Liver (tissue), 9 donors: ENCODE results near the gene RELT. TPM values are rescaled to one million over a fixed set of nuclear protein-coding genes. Genes with fewer than 3 reads are reported as not detected.

ENCODE experiments used
- DNase-seq: peaks from one replicate; pipeline ENCODE4 v3.0.0-alpha.2; 2017; ENCODE audit warnings: low spot score
- H3K27ac ChIP-seq, 2 donors: one replicate each; pipeline ENCODE4 v1.7.0; 2013; ENCODE audit warnings: inconsistent platforms in 2 of 2, low read length in 2 of 2, control low read depth in 1 of 2, low read depth in 1 of 2, mild to moderate bottlenecking in 1 of 2
- H3K27me3 ChIP-seq, 4 donors: one replicate each; pipeline versions ENCODE4 v1.6.1 to v1.7.0; 2013; ENCODE audit warnings: low read length in 3 of 4, inconsistent platforms in 1 of 4, mild to moderate bottlenecking in 1 of 4, moderate library complexity in 1 of 4; ENCODE audit not compliant: control insufficient read depth in 4 of 4, insufficient read depth in 4 of 4
- H3K36me3 ChIP-seq, 4 donors: one replicate each; pipeline versions ENCODE4 v1.6.1 to v1.7.0; 2013; ENCODE audit warnings: low read length in 3 of 4, mild to moderate bottlenecking in 3 of 4, low read depth in 1 of 4, moderate library complexity in 1 of 4; ENCODE audit not compliant: control insufficient read depth in 4 of 4, insufficient read depth in 3 of 4
- H3K4me1 ChIP-seq, 4 donors: one replicate each; pipeline versions ENCODE4 v1.6.1 to v1.7.0; 2013; ENCODE audit warnings: low read length in 3 of 4, mild to moderate bottlenecking in 3 of 4, moderate library complexity in 1 of 4; ENCODE audit not compliant: control insufficient read depth in 4 of 4, insufficient read depth in 4 of 4
- H3K4me3 ChIP-seq, 3 donors: one replicate each; pipeline versions ENCODE4 v1.6.1 to v1.7.0; 2013; ENCODE audit warnings: low read length in 3 of 3, control low read depth in 1 of 3, low read depth in 1 of 3, mild to moderate bottlenecking in 1 of 3
- H3K9ac ChIP-seq, 2 donors: one replicate each; pipeline ENCODE4 v1.7.0; 2013; ENCODE audit warnings: low read length in 2 of 2, mild to moderate bottlenecking in 2 of 2, moderate library complexity in 2 of 2, control low read depth in 1 of 2, low read depth in 1 of 2
- H3K9me3 ChIP-seq, 4 donors: one replicate each; pipeline versions ENCODE4 v1.6.1 to v1.7.0; 2013; ENCODE audit warnings: low read length in 3 of 4; ENCODE audit not compliant: control insufficient read depth in 4 of 4
- EGR1 ChIP-seq, 2 donors: IDR thresholded peaks; 2 replicates each; pipeline ENCODE4 v1.6.1; 2016 to 2018; ENCODE audit warnings: antibody characterized with exemption in 2 of 2, low read depth in 2 of 2
- FOXA1 ChIP-seq: IDR thresholded peaks from 2 replicates; pipeline ENCODE4 v1.6.1; 2016; ENCODE audit warnings: antibody characterized with exemption
- FOXA2 ChIP-seq: IDR thresholded peaks from 2 replicates; pipeline ENCODE4 v1.6.1; 2016; ENCODE audit warnings: antibody characterized with exemption
- GABPA ChIP-seq, 2 donors: IDR thresholded peaks in 1 of 2; conservative IDR thresholded peaks in 1 of 2; 2 replicates each; pipeline ENCODE4 v1.6.1; 2016; ENCODE audit warnings: antibody characterized with exemption in 2 of 2, mild to moderate bottlenecking in 1 of 2, moderate library complexity in 1 of 2
- HNF4A ChIP-seq, 2 donors: conservative IDR thresholded peaks; 2 replicates each; pipeline ENCODE4 v1.6.1; 2016; ENCODE audit warnings: antibody characterized with exemption in 2 of 2, mild to moderate bottlenecking in 2 of 2
- HNF4G ChIP-seq: IDR thresholded peaks from 2 replicates; pipeline ENCODE4 v1.6.1; 2016; ENCODE audit warnings: antibody characterized with exemption
- JUND ChIP-seq, 2 donors: IDR thresholded peaks; 2 replicates each; pipeline ENCODE4 v1.6.1; 2016; ENCODE audit warnings: antibody characterized with exemption in 2 of 2
- NR2F2 ChIP-seq: IDR thresholded peaks from 2 replicates; pipeline ENCODE4 v1.6.1; 2016; ENCODE audit warnings: antibody characterized with exemption
- RAD21 ChIP-seq, 2 donors: IDR thresholded peaks; 2 replicates each; pipeline ENCODE4 v1.6.1; 2016; ENCODE audit warnings: antibody characterized with exemption in 2 of 2, mild to moderate bottlenecking in 2 of 2
- RXRA ChIP-seq, 2 donors: IDR thresholded peaks; 2 replicates each; pipeline ENCODE4 v1.6.1; 2017 to 2018; ENCODE audit warnings: antibody characterized with exemption in 2 of 2, mild to moderate bottlenecking in 1 of 2
- SP1 ChIP-seq: IDR thresholded peaks from 2 replicates; pipeline ENCODE4 v1.6.1; 2018; ENCODE audit warnings: antibody characterized with exemption, mild to moderate bottlenecking
- TAF1 ChIP-seq: conservative IDR thresholded peaks from 2 replicates; pipeline ENCODE4 v1.6.1; 2016; ENCODE audit warnings: antibody characterized with exemption, mild to moderate bottlenecking
- YY1 ChIP-seq: IDR thresholded peaks from 2 replicates; pipeline ENCODE4 v1.6.1; 2016; ENCODE audit warnings: antibody characterized with exemption, mild to moderate bottlenecking
- WGBS: extraction: QIAGEN DNeasy Blood & Tissue Kit; methylation state at CpG from one replicate; pipeline ENCODE4 v1.1.7; 2013; 5-methylcytosine and 5-hydroxymethylcytosine counted together
- polyA plus RNA-seq, 2 donors: library from polyadenylated mRNA; stranded (reverse) in 1 of 2; unstranded in 1 of 2; fragments of 200-250 nt in 1 of 2; fragments of >200 nt in 1 of 2; fragmentation: Nextera tagmentation in 1 of 2; extraction: Ambion mirVana in 1 of 2; gene quantifications; one replicate each; pipeline versions ENCODE4 v1.2.1 to v1.2.3, GENCODE V29; 2013 to 2015
- total RNA-seq, 2 donors: library from RNA; depleted of rRNA; stranded (reverse); fragments of >200 nt; gene quantifications; one replicate each; pipeline ENCODE4 v1.2.3, GENCODE V29; 2014
- TF ChIP-seq, protein P1 (sequence below): IDR thresholded peaks from 2 replicates; pipeline ENCODE4 v1.6.1; 2016; ENCODE audit warnings: antibody characterized with exemption
- TF ChIP-seq, protein P2 (sequence below): IDR thresholded peaks from 2 replicates; pipeline ENCODE4 v1.6.1; 2016; ENCODE audit warnings: antibody characterized with exemption
- TF ChIP-seq, protein P3 (sequence below): IDR thresholded peaks from 2 replicates; pipeline ENCODE4 v1.6.1; 2016; ENCODE audit warnings: antibody characterized with exemption
- TF ChIP-seq, protein P4 (sequence below): fragments of 150-350 bp; IDR thresholded peaks from 2 replicates; pipeline ENCODE4 v1.5.1; 2017; ENCODE audit warnings: improper control_type of control experiment, low read depth, low read length; ENCODE audit not compliant: missing input control
- donor health status: healthy.
- donor health status: healthy.
- donor health status: healthy.
- donor health status: healthy.
- donor health status: healthy.

Gene RELT
- total and polyA plus RNA-seq, 4 donors: 0.21 to 8.0 (median 2.3) TPM

- DNase-seq: no peak
- Histone ChIP-seq H3K4me1 (peaks cover 0 to 24% (median under 1%) of the 10 kb centered on the region in 4 donors), H3K9me3 (no peaks in the 10 kb centered on the region), H3K4me3 (no peak overlapping the region), H3K27me3 (no peaks in the 10 kb centered on the region), H3K36me3 (no peaks in the 10 kb centered on the region), H3K9ac (no peak overlapping the region), H3K27ac (no peak overlapping the region)
- 70% methylated on average over 10 of the region's 10 CpGs for WGBS
- no peak for TF ChIP-seq TAF1
- TF ChIP-seq FOXA2: no peak
- TF ChIP-seq, protein P1, sequence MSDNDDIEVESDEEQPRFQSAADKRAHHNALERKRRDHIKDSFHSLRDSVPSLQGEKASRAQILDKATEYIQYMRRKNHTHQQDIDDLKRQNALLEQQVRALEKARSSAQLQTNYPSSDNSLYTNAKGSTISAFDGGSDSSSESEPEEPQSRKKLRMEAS: no peak
- no peak for TF ChIP-seq HNF4A (conservative IDR thresholded peaks at IDR 0.05)
- no peak for TF ChIP-seq RXRA (IDR thresholded peaks at IDR 0.05)
Measured at GRCh38 chr11:73379189-73379880, 3.1 kb downstream of the RELT start.

DNA sequence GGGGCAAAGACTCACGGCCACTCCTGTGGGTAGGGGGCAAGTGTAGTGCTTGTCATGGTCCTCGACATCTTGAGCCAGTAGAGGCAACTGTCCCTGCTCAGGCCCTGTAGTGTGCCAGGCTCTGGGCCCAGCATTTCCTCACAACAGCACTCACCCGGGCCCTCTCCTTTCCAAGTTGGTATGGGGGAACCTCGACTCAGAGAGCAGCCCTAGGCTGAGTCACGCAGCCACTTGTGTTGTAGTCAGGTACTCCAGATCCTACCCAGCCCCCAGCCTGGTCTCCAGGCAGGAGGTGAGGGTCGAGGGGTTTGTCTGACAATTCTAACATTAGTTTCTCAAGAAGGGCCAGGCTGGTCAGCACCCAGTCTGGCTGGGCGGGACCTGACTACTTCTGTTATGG lies 4.1 kb downstream of the RELT start:
- TF ChIP-seq, protein P2, sequence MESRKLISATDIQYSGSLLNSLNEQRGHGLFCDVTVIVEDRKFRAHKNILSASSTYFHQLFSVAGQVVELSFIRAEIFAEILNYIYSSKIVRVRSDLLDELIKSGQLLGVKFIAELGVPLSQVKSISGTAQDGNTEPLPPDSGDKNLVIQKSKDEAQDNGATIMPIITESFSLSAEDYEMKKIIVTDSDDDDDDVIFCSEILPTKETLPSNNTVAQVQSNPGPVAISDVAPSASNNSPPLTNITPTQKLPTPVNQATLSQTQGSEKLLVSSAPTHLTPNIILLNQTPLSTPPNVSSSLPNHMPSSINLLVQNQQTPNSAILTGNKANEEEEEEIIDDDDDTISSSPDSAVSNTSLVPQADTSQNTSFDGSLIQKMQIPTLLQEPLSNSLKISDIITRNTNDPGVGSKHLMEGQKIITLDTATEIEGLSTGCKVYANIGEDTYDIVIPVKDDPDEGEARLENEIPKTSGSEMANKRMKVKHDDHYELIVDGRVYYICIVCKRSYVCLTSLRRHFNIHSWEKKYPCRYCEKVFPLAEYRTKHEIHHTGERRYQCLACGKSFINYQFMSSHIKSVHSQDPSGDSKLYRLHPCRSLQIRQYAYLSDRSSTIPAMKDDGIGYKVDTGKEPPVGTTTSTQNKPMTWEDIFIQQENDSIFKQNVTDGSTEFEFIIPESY: no peak
- TF ChIP-seq GABPA (IDR thresholded peaks at IDR 0.05 in 1 of 2, conservative IDR thresholded peaks at IDR 0.05 in 1 of 2): no peak
- TF ChIP-seq, protein P1: no peak
- no peak for TF ChIP-seq RAD21 (IDR thresholded peaks at IDR 0.05)
- TF ChIP-seq NR2F2: no peak
- TF ChIP-seq JUND (IDR thresholded peaks at IDR 0.05): no peak
- TF ChIP-seq, protein P3, sequence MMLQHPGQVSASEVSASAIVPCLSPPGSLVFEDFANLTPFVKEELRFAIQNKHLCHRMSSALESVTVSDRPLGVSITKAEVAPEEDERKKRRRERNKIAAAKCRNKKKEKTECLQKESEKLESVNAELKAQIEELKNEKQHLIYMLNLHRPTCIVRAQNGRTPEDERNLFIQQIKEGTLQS: no peak
- no peak for TF ChIP-seq SP1
- no peak for TF ChIP-seq HNF4G
- no peak for TF ChIP-seq FOXA2
- no peak for TF ChIP-seq TAF1
- TF ChIP-seq, protein P4, sequence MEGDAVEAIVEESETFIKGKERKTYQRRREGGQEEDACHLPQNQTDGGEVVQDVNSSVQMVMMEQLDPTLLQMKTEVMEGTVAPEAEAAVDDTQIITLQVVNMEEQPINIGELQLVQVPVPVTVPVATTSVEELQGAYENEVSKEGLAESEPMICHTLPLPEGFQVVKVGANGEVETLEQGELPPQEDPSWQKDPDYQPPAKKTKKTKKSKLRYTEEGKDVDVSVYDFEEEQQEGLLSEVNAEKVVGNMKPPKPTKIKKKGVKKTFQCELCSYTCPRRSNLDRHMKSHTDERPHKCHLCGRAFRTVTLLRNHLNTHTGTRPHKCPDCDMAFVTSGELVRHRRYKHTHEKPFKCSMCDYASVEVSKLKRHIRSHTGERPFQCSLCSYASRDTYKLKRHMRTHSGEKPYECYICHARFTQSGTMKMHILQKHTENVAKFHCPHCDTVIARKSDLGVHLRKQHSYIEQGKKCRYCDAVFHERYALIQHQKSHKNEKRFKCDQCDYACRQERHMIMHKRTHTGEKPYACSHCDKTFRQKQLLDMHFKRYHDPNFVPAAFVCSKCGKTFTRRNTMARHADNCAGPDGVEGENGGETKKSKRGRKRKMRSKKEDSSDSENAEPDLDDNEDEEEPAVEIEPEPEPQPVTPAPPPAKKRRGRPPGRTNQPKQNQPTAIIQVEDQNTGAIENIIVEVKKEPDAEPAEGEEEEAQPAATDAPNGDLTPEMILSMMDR: no peak
- no peak for TF ChIP-seq HNF4A (conservative IDR thresholded peaks at IDR 0.05)
- no peak for TF ChIP-seq RXRA (IDR thresholded peaks at IDR 0.05)
- TF ChIP-seq EGR1 (IDR thresholded peaks at IDR 0.05; ENCODE audit: low read depth in 2 of 2): no peak
- TF ChIP-seq FOXA1: no peak
- no peak for TF ChIP-seq YY1
- Histone ChIP-seq H3K27ac (no peak overlapping the region), H3K4me1 (peaks cover 0 to 29% (median under 1%) of the 10 kb centered on the region in 4 donors), H3K9me3 (no peaks in the 10 kb centered on the region), H3K4me3 (no peak overlapping the region), H3K27me3 (no peaks in the 10 kb centered on the region), H3K9ac (no peak overlapping the region), H3K36me3 (no peaks in the 10 kb centered on the region)
- WGBS: 87% methylated on average over 7 of the region's 7 CpGs
- DNase-seq: no peak
